Gastroesophageal sphincter (tissue), 3 donors: ENCODE data around the gene MINDY2.

Experiments used
- POLR2A ChIP-seq, 2 donors: fragments of 450-650 bp; IDR thresholded peaks; one replicate each; pipeline ENCODE4 v1.6.1; 2017; ENCODE audit warnings: antibody characterized with exemption in 2 of 2, mild to moderate bottlenecking in 2 of 2, moderate library complexity in 1 of 2
- POLR2AphosphoS5 ChIP-seq: sonication (generic); formaldehyde crosslinking; IDR thresholded peaks from one replicate; pipeline ENCODE4 v1.6.1; 2017; ENCODE audit warnings: antibody characterized with exemption
- TF ChIP-seq, protein P1 (sequence below), 4 experiments: fragments of 200-600 bp in 2 of 4; fragments of 450-650 bp in 2 of 4; sonication (generic) in 1 of 4; IDR thresholded peaks; one replicate each; pipeline ENCODE4 v1.5.1; 2017 to 2019; ENCODE audit warnings: antibody characterized with exemption in 4 of 4, mild to moderate bottlenecking in 2 of 4, moderate library complexity in 2 of 4

DNA sequence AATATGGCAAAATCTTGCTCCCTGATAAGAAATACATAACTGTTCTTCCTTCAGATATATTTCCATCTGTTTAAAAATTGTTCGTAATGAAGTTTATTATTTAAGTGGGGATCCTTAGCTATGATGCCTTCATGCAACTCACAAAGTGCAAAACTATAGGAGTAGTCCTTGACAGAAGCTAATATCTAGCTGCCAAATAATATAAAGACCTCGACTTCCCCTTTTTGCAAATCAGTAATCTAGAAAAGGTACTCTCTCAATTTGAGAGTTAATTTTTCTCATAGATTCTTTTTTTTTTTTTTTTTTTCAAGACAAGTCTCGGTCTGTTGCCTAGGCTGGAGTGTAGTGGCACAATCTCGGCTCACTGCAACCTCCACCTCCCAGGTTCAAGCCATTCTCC lies 139.4 kb downstream of the MINDY2 start:
- TF ChIP-seq POLR2AphosphoS5 (no peak), POLR2A (IDR thresholded peaks at IDR 0.05) (no peak)
- TF ChIP-seq, protein P1, sequence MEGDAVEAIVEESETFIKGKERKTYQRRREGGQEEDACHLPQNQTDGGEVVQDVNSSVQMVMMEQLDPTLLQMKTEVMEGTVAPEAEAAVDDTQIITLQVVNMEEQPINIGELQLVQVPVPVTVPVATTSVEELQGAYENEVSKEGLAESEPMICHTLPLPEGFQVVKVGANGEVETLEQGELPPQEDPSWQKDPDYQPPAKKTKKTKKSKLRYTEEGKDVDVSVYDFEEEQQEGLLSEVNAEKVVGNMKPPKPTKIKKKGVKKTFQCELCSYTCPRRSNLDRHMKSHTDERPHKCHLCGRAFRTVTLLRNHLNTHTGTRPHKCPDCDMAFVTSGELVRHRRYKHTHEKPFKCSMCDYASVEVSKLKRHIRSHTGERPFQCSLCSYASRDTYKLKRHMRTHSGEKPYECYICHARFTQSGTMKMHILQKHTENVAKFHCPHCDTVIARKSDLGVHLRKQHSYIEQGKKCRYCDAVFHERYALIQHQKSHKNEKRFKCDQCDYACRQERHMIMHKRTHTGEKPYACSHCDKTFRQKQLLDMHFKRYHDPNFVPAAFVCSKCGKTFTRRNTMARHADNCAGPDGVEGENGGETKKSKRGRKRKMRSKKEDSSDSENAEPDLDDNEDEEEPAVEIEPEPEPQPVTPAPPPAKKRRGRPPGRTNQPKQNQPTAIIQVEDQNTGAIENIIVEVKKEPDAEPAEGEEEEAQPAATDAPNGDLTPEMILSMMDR (IDR thresholded peaks at IDR 0.05): no peak
